ENCODE measurements around the gene MTHFD1.

DNA sequence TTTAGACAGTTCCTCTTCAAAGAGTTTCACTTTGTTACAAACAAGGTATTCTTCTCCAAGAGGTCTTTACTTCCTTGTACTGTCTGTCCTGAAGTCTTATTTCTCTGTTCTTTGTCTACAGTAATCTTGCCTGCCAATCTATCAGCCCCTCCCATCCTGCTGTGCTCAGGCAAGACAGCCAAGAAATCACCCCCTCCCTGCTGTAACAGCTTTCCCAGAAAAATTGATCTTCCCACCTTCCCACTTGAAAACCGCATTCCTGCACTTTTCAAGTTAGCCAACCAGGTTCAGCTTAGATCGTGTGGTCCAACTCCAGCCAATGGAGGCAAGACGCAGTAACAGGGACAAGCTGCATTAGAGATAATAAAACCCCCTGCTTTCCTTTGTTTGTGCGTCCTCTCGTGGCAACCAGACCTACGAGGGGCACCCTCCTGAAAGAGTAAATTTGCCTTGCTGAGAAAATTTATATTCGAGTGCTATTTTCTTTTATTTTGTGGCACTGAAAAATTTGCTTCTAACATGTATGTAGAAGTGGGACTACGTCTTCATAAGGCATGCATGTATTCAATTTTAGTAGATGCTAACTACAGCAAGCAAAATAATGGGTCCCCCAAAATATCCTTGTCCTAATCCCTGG is 47.5 kb upstream of the MTHFD1 start:
- TF ChIP-seq, protein P1, sequence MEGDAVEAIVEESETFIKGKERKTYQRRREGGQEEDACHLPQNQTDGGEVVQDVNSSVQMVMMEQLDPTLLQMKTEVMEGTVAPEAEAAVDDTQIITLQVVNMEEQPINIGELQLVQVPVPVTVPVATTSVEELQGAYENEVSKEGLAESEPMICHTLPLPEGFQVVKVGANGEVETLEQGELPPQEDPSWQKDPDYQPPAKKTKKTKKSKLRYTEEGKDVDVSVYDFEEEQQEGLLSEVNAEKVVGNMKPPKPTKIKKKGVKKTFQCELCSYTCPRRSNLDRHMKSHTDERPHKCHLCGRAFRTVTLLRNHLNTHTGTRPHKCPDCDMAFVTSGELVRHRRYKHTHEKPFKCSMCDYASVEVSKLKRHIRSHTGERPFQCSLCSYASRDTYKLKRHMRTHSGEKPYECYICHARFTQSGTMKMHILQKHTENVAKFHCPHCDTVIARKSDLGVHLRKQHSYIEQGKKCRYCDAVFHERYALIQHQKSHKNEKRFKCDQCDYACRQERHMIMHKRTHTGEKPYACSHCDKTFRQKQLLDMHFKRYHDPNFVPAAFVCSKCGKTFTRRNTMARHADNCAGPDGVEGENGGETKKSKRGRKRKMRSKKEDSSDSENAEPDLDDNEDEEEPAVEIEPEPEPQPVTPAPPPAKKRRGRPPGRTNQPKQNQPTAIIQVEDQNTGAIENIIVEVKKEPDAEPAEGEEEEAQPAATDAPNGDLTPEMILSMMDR (conservative IDR thresholded peaks at IDR 0.05; ENCODE audit: low read depth, low read length): no peak
- no peak for TF ChIP-seq RCOR1 (IDR thresholded peaks at IDR 0.05; ENCODE audit: insufficient replicate concordance, low read length)

Data from IMR-90 (cell line).